Measurements from ENCODE around the gene ADARB2.

Gene ADARB2

DNA sequence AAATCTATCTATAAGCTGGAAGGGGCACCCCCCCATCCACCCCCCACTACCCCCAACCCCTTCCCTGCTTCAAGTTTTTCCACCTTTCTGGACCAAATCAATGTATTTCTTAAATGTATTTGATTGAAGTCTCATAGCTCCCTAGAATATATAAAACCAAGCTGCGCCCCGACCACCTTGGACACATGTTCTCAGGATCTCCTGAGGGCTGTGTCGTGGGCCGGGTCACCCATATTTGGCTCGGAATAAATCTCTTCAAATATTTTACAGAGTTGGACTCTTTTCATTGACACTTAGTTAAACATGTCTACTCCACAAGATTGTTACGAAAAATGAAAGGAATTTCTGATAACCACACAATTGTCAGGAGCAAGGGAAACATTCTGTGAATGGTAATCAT lies 215.6 kb downstream of the ADARB2 start:
- DNase-seq (ENCODE audit: low read depth), result no peak

- DNase-seq (ENCODE audit: low read depth), result no peak
Observed at GRCh38 chr10:1520909-1521565, 216.3 kb downstream of the ADARB2 start.

DNA sequence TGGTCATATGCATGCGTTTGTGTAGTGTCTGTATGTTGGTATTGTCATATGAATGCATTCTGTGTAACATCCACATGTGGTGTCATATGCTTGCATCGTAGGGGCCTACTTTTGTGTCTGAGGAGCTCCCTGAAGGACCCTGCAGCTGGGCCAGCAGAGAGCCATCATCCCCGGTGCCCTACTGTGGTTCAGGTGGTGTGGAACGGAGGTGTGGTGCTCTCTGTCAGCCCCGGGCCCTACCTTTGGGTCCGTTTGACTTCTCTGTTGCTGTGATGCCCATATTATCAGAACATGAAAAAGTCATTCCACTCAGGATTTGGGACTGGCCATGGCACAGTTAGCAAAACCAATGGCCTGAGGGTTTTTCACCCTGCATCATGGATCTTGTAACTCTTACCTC lies 217.9 kb downstream of the ADARB2 start:
- no peak for DNase-seq (ENCODE audit: low read depth)

GRCh38 chr10:1517684-1518083 lies 219.6 kb downstream of the ADARB2 start:
- DNase-seq (ENCODE audit: low read depth), result no peak

- DNase-seq (ENCODE audit: low read depth), result no peak
Observed at GRCh38 chr10:1516492-1517165, 220.7 kb downstream of the ADARB2 start.

- no peak for DNase-seq (ENCODE audit: low read depth)
Observed at GRCh38 chr10:1515780-1516491, 221.4 kb downstream of the ADARB2 start.

- no peak for DNase-seq (ENCODE audit: low read depth)
Observed at GRCh38 chr10:1515121-1515779, 222.1 kb downstream of the ADARB2 start.

DNA sequence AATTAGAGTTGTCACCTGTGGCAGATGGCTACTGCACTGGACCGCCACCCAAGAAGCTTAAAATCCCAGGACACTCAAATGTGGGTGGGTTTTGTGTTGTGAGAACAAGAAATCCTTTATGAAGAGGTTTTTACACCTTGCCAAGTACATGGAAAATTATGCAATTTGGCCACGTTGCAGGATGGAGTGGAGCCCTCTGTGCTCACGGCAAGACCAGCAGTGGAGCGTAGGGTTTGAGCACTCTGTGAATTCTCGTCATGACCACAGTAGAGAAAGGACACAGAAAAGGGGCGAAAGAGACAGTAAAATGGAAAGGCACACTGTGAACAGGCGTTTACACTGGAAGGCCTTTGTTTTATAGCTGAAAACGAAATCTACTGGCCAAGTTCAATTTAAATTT lies 222.6 kb downstream of the ADARB2 start:
- no peak for DNase-seq (ENCODE audit: low read depth)

GRCh38 chr10:1513221-1513620 lies 224.1 kb downstream of the ADARB2 start:
- DNase-seq (ENCODE audit: low read depth), result no peak

GRCh38 chr10:1509011-1509530 lies 228.3 kb downstream of the ADARB2 start:
- no peak for DNase-seq (ENCODE audit: low read depth)

DNA sequence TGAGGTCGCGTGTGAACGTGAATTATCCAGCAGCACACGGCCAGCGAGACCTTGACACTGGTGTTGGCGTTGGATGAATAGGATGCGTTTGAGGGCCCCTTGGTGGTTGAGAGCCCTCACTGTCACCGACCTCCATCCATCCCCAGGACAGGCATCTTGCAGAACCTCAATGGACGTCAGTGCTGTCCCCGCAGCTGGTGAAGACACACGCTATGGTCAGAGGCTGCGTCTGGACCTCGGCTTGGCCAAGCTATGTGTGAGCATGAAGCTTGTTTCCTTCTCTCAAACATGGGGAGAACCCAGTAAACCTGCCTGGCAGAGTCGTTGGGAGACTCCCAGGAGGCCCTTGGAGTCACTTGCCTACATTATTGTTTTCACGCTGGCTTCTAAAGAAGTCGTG lies 229.2 kb downstream of the ADARB2 start:
- DNase-seq (ENCODE audit: low read depth), result no peak

DNA sequence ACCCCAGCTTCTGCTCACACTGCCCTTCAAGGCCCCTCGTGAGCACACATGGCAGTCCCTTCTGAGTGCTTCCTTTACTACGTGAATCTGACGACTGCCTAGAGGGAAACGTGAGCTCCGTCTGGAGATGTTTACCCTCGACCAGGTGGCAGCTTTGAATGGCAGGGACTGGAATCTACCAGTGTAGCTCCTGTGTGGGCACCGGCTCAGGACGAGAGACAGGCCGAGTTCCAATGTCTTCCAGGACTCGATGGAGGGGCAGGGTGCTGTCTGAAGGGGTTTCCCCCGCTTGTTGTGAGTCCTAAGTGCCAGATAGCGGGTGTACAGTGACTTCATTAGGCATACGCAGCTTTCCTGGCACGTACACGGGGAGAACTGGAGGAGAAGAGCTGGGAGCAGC lies 229.9 kb downstream of the ADARB2 start:
- no peak for DNase-seq (ENCODE audit: low read depth)

DNA sequence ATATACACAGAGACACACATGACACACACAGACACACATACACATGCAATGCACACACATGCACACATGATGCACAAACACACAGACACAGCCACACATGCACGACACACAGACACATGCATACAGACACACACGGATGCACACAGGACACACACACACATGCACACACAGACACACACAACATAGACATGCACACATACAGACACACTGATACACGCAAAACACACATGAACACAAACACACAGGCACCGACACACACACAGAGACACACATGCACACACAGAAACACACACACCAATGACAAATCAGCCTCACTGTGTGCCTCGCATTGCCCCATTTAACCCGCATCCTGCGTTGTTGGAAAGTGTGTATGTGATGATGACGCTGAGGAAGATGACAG lies 232.4 kb downstream of the ADARB2 start:
- no peak for DNase-seq (ENCODE audit: low read depth)

- no peak for DNase-seq (ENCODE audit: low read depth)
Observed at GRCh38 chr10:1504286-1504685, 233.0 kb downstream of the ADARB2 start.

GRCh38 chr10:1502451-1502850 lies 234.9 kb downstream of the ADARB2 start:
- no peak for DNase-seq (ENCODE audit: low read depth)

- DNase-seq (ENCODE audit: low read depth), result no peak
Observed at GRCh38 chr10:1499359-1499957, 237.9 kb downstream of the ADARB2 start.

DNA sequence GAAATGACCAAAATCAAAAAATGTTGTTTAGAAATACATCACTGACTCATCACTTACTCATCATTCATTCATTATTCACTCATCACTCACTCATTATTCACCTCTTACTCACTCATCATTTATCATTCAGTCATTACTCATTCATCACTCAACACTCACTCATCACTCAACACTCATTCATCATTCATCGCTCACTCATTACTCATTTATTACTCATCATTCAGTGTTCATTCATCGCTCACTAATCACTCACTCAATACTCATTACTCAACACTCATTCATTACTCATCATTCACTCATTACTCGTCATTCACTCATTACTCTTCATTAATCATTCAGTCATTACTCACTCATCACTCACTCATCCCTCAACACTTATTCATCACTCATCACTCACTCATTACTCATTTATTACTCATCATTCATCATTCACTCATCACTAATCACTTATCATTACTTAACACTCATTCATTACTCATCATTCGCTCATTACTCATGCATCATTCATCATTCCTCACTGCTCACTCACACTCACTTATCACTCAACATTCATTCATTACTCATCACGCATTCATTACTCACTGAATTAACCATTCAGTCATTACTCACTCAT lies 238.5 kb downstream of the ADARB2 start:
- no peak for DNase-seq (ENCODE audit: low read depth)

- DNase-seq (ENCODE audit: low read depth), result no peak
Observed at GRCh38 chr10:1495915-1496517, 241.3 kb downstream of the ADARB2 start.

GRCh38 chr10:1492641-1493040 lies 244.7 kb downstream of the ADARB2 start:
- DNase-seq (ENCODE audit: low read depth), result no peak

- DNase-seq (ENCODE audit: low read depth), result no peak
Observed at GRCh38 chr10:1491901-1492300, 245.4 kb downstream of the ADARB2 start.

DNA sequence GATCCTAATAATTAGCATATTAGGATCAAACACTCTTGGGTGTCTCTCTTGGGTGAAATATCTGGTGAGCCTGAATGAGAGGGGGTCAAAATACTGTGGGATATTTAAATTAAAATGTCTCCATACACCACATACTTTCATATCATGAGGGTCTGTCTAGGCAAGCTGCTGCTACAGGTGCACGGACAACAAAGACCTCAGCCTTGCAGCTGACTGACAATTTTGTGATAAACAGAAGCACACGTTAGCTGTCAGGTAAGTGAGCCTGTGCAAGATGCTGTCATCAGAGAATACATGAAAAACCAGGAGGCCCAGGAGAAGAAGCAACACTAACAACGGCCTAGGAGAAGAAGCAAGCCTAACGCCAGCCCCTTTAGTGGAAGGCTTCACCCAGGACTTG lies 247.5 kb downstream of the ADARB2 start:
- no peak for DNase-seq (ENCODE audit: low read depth)

Data from activated T-helper 9 cell treated with anti-CD3 and anti-CD28 coated beads, Interleukin-2, amount 50 U/mL, for 16 hours (primary cell).